Measurements from ENCODE around the gene EYS. TPM values are rescaled to one million over a fixed set of nuclear protein-coding genes. Genes with fewer than 3 reads are reported as not detected.

The EYS gene
- total RNA-seq, 6 experiments from 2014 or later: 0.18 TPM; not detected in 5

- Mint-ChIP-seq H3K36me3 (ENCODE audit: low read depth) (no peaks in the 10 kb centered on the region), H3K4me3 (no peak overlapping the region), H3K9me3 (peaks cover 14% of the 10 kb centered on the region), H3K27me3 (ENCODE audit: insufficient read depth) (no peaks in the 10 kb centered on the region; the same call in 1 of the 2 replicates), H3K27ac (no peak overlapping the region), H3K4me1 (ENCODE audit: low read depth) (no peaks in the 10 kb centered on the region)
- DNase-seq: no peak
- TF ChIP-seq CTCF (IDR thresholded peaks at IDR 0.05): no peak
Observed at GRCh38 chr6:64083261-64083660, 1623.8 kb downstream of the EYS start.

- DNase-seq: no peak
- Mint-ChIP-seq H3K36me3 (ENCODE audit: low read depth) (no peaks in the 10 kb centered on the region), H3K4me1 (ENCODE audit: low read depth) (no peaks in the 10 kb centered on the region), H3K27me3 (ENCODE audit: insufficient read depth) (no peaks in the 10 kb centered on the region; the same call in 1 of the 2 replicates), H3K4me3 (no peak overlapping the region), H3K27ac (no peak overlapping the region), H3K9me3 (peaks cover 14% of the 10 kb centered on the region)
- TF ChIP-seq CTCF (IDR thresholded peaks at IDR 0.05): no peak
Observed at GRCh38 chr6:64081453-64081852, 1625.6 kb downstream of the EYS start.

DNA sequence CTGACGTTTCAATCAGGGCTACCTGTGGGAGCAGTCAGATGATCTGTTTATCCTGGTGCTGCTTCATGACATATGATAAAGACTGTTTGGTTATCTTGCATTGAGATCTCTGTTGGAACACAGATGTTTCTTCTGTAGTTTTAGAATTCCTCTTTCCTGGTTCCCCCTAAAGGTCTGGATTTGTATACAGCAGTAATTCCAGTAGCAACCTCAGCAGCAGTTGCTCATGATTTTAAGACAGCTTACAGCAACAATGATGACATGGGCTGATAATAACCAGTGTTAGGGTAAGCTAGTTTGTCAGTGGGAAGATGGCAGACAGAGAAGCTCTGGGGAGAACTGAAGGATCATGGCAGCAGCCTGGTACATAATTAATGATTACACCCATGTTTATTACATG, 1632.0 kb downstream of the EYS start:
- Mint-ChIP-seq H3K27me3 (ENCODE audit: insufficient read depth) (no peaks in the 10 kb centered on the region), H3K4me1 (ENCODE audit: low read depth) (no peaks in the 10 kb centered on the region), H3K27ac (no peak overlapping the region), H3K36me3 (ENCODE audit: low read depth) (no peaks in the 10 kb centered on the region), H3K4me3 (no peak overlapping the region), H3K9me3 (peaks cover 4% of the 10 kb centered on the region)
- no peak for TF ChIP-seq CTCF (IDR thresholded peaks at IDR 0.05)
- no peak for DNase-seq

- DNase-seq: no peak
- Mint-ChIP-seq H3K27ac (no peak overlapping the region), H3K27me3 (ENCODE audit: insufficient read depth) (no peaks in the 10 kb centered on the region), H3K4me1 (ENCODE audit: low read depth) (no peaks in the 10 kb centered on the region), H3K36me3 (ENCODE audit: low read depth) (no peaks in the 10 kb centered on the region), H3K9me3 (no peaks in the 10 kb centered on the region), H3K4me3 (no peak overlapping the region)
- no peak for TF ChIP-seq CTCF (IDR thresholded peaks at IDR 0.05)
Observed at GRCh38 chr6:64072686-64073085, 1634.3 kb downstream of the EYS start.

DNA sequence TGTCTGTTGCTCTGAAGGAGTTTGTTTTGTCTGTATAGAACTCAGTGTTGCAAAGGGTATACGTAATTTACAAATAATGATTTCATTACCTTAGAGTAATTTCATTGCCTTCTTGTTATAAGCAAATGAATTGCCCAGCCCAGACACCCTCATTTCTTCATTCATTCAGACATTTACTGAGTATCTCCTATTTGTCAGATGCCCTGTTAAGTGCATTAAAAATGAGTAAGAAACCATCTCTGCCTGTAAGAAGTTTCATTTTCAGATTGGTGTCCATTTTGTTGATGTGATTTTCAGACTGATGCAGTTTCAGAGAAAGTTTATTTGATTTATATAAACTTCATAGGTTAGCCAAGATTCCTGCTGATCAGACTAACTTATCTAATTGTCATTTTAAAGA, 1642.1 kb downstream of the EYS start:
- Mint-ChIP-seq H3K4me1 (ENCODE audit: low read depth) (no peaks in the 10 kb centered on the region), H3K27ac (no peak overlapping the region), H3K9me3 (peaks cover 25% of the 10 kb centered on the region; the same call in 1 of the 2 replicates), H3K36me3 (ENCODE audit: low read depth) (no peaks in the 10 kb centered on the region), H3K27me3 (ENCODE audit: insufficient read depth) (no peaks in the 10 kb centered on the region), H3K4me3 (no peak overlapping the region)
- no peak for DNase-seq
- no peak for TF ChIP-seq CTCF (IDR thresholded peaks at IDR 0.05)

All from HFFc6 (cell line).